Panc1 (cell line): ENCODE data around the gene TBC1D22B. TPM values are rescaled to one million over a fixed set of nuclear protein-coding genes. Genes with fewer than 3 reads are reported as not detected.

ENCODE experiments used
- ATAC-seq: fragments of 200-7000 bp; cut with Tn5 transposase; 2 replicates; pipeline ENCODE4 v1.9.1; 2020; ENCODE audit warnings: mild to moderate bottlenecking, moderate library complexity
- BruUV-seq: library from RNA; stranded (reverse); fragments of 400-500 nt; replicated peaks from 2 replicates; lab custom pipeline; 2021; lab: Mats Ljungman, UMichigan
- CTCF ChIA-PET: fragments of 300-600 bp; sonication (Branson Sonifier 250); formaldehyde crosslinking; loops from one replicate; lab custom pipeline; 2022; ENCODE audit warnings: antibody characterized with exemption; lab: Charles Lee
- POLR2A ChIA-PET: fragments of 300-600 bp; sonication (Branson Sonifier 250); formaldehyde crosslinking; loops from one replicate; lab custom pipeline; 2022; ENCODE audit warnings: antibody characterized with exemption; lab: Charles Lee
- DNase-seq: peaks from one replicate; pipeline ENCODE4 v3.0.0-alpha.2; 2010; ENCODE audit warnings: low read depth, low spot score
- H3K27ac ChIP-seq: 2 replicates; pipeline ENCODE4 v1.5.1; 2011; ENCODE audit warnings: mild to moderate bottlenecking, low read length, inconsistent platforms
- H3K27me3 ChIP-seq: fragments of 200-500 bp; sonication (Bioruptor generic); 2 replicates; pipeline ENCODE4 v1.6.0; 2014; ENCODE audit warnings: low read length, inconsistent platforms; ENCODE audit not compliant: control insufficient read depth, insufficient read depth
- H3K36me3 ChIP-seq: fragments of 200-500 bp; sonication (Bioruptor generic); 2 replicates; pipeline ENCODE4 v1.5.1; 2014; ENCODE audit warnings: inconsistent platforms, mild to moderate bottlenecking, low read length, moderate library complexity; ENCODE audit not compliant: control insufficient read depth, insufficient read depth
- H3K4me1 ChIP-seq: 2 replicates; pipeline ENCODE4 v1.5.1; 2011; ENCODE audit warnings: inconsistent platforms, mild to moderate bottlenecking, low read length, moderate library complexity; ENCODE audit not compliant: control insufficient read depth, insufficient read depth
- H3K4me3 ChIP-seq, 2 experiments: 2 replicates each; pipeline ENCODE4 v1.5.1; 2011 to 2012; ENCODE audit warnings: low read depth in 2 of 2, low read length in 2 of 2, mild to moderate bottlenecking in 2 of 2, inconsistent platforms in 1 of 2, moderate library complexity in 1 of 2
- H3K9me3 ChIP-seq: fragments of 200-500 bp; sonication (Bioruptor generic); 2 replicates; pipeline ENCODE4 v1.5.1; 2014; ENCODE audit warnings: low read depth, mild to moderate bottlenecking, inconsistent platforms, low read length, moderate library complexity; ENCODE audit not compliant: control insufficient read depth, insufficient read depth
- CTCF ChIP-seq: fragments of 450-650 bp; IDR thresholded peaks from 2 replicates; pipeline ENCODE4 v1.5.1; 2017; ENCODE audit warnings: mild to moderate bottlenecking
- POLR2AphosphoS5 ChIP-seq: IDR thresholded peaks from 2 replicates; pipeline ENCODE4 v1.6.1; 2012; ENCODE audit warnings: mild to moderate bottlenecking, low read depth, low read length, moderate library complexity
- REST ChIP-seq, 2 experiments: IDR thresholded peaks; 2 replicates each; pipeline ENCODE4 v1.6.1; 2011 to 2012; ENCODE audit warnings: low read depth in 2 of 2, control low read depth in 1 of 2, low read length in 1 of 2, mild to moderate bottlenecking in 1 of 2, moderate library complexity in 1 of 2; ENCODE audit not compliant: insufficient read depth in 1 of 2
- SIN3A ChIP-seq: IDR thresholded peaks from 2 replicates; pipeline ENCODE4 v1.6.1; 2012; ENCODE audit warnings: low read depth, mild to moderate bottlenecking, low read length, moderate library complexity, borderline replicate concordance; ENCODE audit not compliant: insufficient read depth
- TCF7L2 ChIP-seq: IDR thresholded peaks from 2 replicates; pipeline ENCODE4 v1.6.1; 2011; ENCODE audit warnings: mild to moderate bottlenecking, low read depth, low read length, inconsistent platforms
- in situ Hi-C: cut with HindIII; loops from 2 replicates; pipeline ENCODE4 v1.10.0; 2016; ENCODE audit warnings: low sequenced_read_pairs, low pct_unique_long_range_greater_than_20kb
- intact Hi-C: fragments of 100-400 bp; cut with micrococcal nuclease; formaldehyde crosslinking; loops from one replicate; pipeline ENCODE4 v1.10.0; 2022; ENCODE audit not compliant: unreplicated experiment
- total RNA-seq: library from RNA; stranded (reverse); gene quantifications from one replicate; pipeline ENCODE4 v1.2.1, GENCODE V29; 2021; ENCODE audit not compliant: unreplicated experiment

The TBC1D22B gene
- total RNA-seq, 1 experiment from 2014 or later = 13.0 TPM

- BruUV-seq = no TSS peak
- TF ChIP-seq CTCF (no peak), REST (IDR thresholded peaks at IDR 0.05; ENCODE audit: insufficient read depth in 1 of 2, low read depth in 2 of 2, low read length in 1 of 2) (no peak), POLR2AphosphoS5 (no peak), TCF7L2 (no peak), SIN3A (no peak)
- ChIA-PET CTCF (no interaction called here), POLR2A (no interaction called here)
- in situ Hi-C loops (no loop called here), intact Hi-C loops (no loop called here)
- H3K36me3 ChIP-seq = no peaks in the 10 kb centered on the region
- DNase-seq (no peak), ATAC-seq (no peak)
- H3K9me3 ChIP-seq = no peaks in the 10 kb centered on the region
- H3K27ac ChIP-seq = no peak overlapping the region
- no peaks in the 10 kb centered on the region for H3K4me1 ChIP-seq
- no peak overlapping the region for H3K4me3 ChIP-seq
- H3K27me3 ChIP-seq = no peaks in the 10 kb centered on the region
Measured at GRCh38 chr6:37347670-37348111, 90.1 kb downstream of the TBC1D22B start.

- BruUV-seq = no TSS peak
- in situ Hi-C loops = no loop called here
- H3K4me1 ChIP-seq = peaks cover 6% of the 10 kb centered on the region
- no peak overlapping the region for H3K4me3 ChIP-seq
- no peak for ATAC-seq
- H3K27ac ChIP-seq = no peak overlapping the region
- intact Hi-C loops = no loop called here
- no peaks in the 10 kb centered on the region; the same call in 1 of the 2 replicates for H3K36me3 ChIP-seq
- DNase-seq = no peak
- H3K9me3 ChIP-seq = no peaks in the 10 kb centered on the region
- no peaks in the 10 kb centered on the region for H3K27me3 ChIP-seq
- TF ChIP-seq SIN3A (no peak), REST (IDR thresholded peaks at IDR 0.05; ENCODE audit: insufficient read depth in 1 of 2, low read depth in 2 of 2, low read length in 1 of 2) (no peak), CTCF (no peak), POLR2AphosphoS5 (no peak), TCF7L2 (no peak)
- ChIA-PET POLR2A (no interaction called here), CTCF (no interaction called here)
Measured at GRCh38 chr6:37351027-37351426, 93.5 kb downstream of the TBC1D22B start.
